GM06990 (cell line): ENCODE results near the gene SMKR1.
A peak's percentile ranks its signal among the peaks of the same experiment; 100 is the strongest.

Source experiments
- DNase-seq: peaks from one replicate; pipeline ENCODE4 v3.0.0-alpha.2; 2011; ENCODE audit not compliant: insufficient read length; ENCODE audit errors: extremely low read depth
- H3K27me3 ChIP-seq: replicated peaks from 2 replicates; pipeline ENCODE4 v1.6.0; 2011; ENCODE audit warnings: low read length; ENCODE audit not compliant: control insufficient read depth, insufficient read depth
- H3K36me3 ChIP-seq: 2 replicates; pipeline ENCODE4 v1.5.1; 2011; ENCODE audit warnings: low read length; ENCODE audit not compliant: control insufficient read depth, insufficient read depth
- H3K4me3 ChIP-seq: replicated peaks from 2 replicates; pipeline ENCODE4 v1.5.1; 2011; ENCODE audit warnings: low read depth, mild to moderate bottlenecking, control low read depth, low read length
- CTCF ChIP-seq: IDR thresholded peaks from 2 replicates; pipeline ENCODE4 v1.5.1; 2011; ENCODE audit warnings: low read length, control low read depth, mild to moderate bottlenecking, inconsistent platforms; ENCODE audit not compliant: insufficient read depth, poor library complexity, severe bottlenecking

The SMKR1 gene

GRCh38 chr7:129501760-129502707 lies at the start of gene SMKR1:
Gene SMKR1, plus strand, starts transcription at chr7:129502531. Its CDS starts 294 bp downstream, at chr7:129502825.
- peak within 1 kb of the TSS; percentile 66 for H3K4me3 ChIP-seq
- H3K36me3 ChIP-seq, result no peaks in the 10 kb centered on the region
- TF ChIP-seq CTCF, result no peak
- DNase-seq, result peak; percentile 92
- H3K27me3 ChIP-seq, result no peaks in the 10 kb centered on the region

- Histone ChIP-seq H3K27me3 (no peaks in the 10 kb centered on the region), H3K4me3 (no peak overlapping the region), H3K36me3 (no peaks in the 10 kb centered on the region; the same call in none of the 2 replicates)
- TF ChIP-seq CTCF, result no peak
- DNase-seq, result no peak
These were observed 49.6 kb upstream of the SMKR1 start for GRCh38 chr7:129452589-129453231.

- no peaks in the 10 kb centered on the region; the same call in none of the 2 replicates for H3K36me3 ChIP-seq
- TF ChIP-seq CTCF, result no peak
- H3K27me3 ChIP-seq, result no peaks in the 10 kb centered on the region
- DNase-seq, result no peak
- no peak overlapping the region for H3K4me3 ChIP-seq
These were observed 48.7 kb upstream of the SMKR1 start for GRCh38 chr7:129453510-129454248.

GRCh38 chr7:129454249-129454551 lies 48.1 kb upstream of the SMKR1 start:
- H3K27me3 ChIP-seq, result no peaks in the 10 kb centered on the region
- no peaks in the 10 kb centered on the region; the same call in none of the 2 replicates for H3K36me3 ChIP-seq
- DNase-seq, result no peak
- no peak overlapping the region for H3K4me3 ChIP-seq
- TF ChIP-seq CTCF, result no peak

GRCh38 chr7:129456421-129456820 lies 45.9 kb upstream of the SMKR1 start:
- H3K36me3 ChIP-seq, result peaks cover 2% of the 10 kb centered on the region
- no peak overlapping the region for H3K4me3 ChIP-seq
- no peak for DNase-seq
- no peaks in the 10 kb centered on the region for H3K27me3 ChIP-seq
- no peak for TF ChIP-seq CTCF
